ENCODE data around the gene CTNND2. TPM values are rescaled to one million over a fixed set of nuclear protein-coding genes. Genes with fewer than 3 reads are reported as not detected.

The CTNND2 gene
- total and polyA plus RNA-seq, 4 donors = 0.05 to 0.50 (median 0.27) TPM

- Histone ChIP-seq H3K4me1 (ENCODE audit: control insufficient read depth in 4 of 4, insufficient read depth in 4 of 4, low read length in 3 of 4) (no peaks in the 10 kb centered on the region), H3K27me3 (ENCODE audit: control insufficient read depth in 4 of 4, insufficient read depth in 4 of 4, low read length in 3 of 4) (no peaks in the 10 kb centered on the region), H3K4me3 (ENCODE audit: low read depth in 1 of 3, low read length in 3 of 3) (no peak overlapping the region), H3K36me3 (ENCODE audit: control insufficient read depth in 4 of 4, insufficient read depth in 3 of 4, low read depth in 1 of 4, low read length in 3 of 4) (no peaks in the 10 kb centered on the region), H3K27ac (ENCODE audit: low read depth in 1 of 2, low read length in 2 of 2) (no peak overlapping the region), H3K9me3 (ENCODE audit: control insufficient read depth in 4 of 4, low read length in 3 of 4) (no peaks in the 10 kb centered on the region), H3K9ac (ENCODE audit: low read depth in 1 of 2, low read length in 2 of 2) (no peak overlapping the region)
- DNase-seq (ENCODE audit: low spot score) = no peak
- TF ChIP-seq CTCF (IDR thresholded peaks at IDR 0.05; ENCODE audit: low read depth, low read length, missing input control) = no peak
- TF ChIP-seq EGR1 (IDR thresholded peaks at IDR 0.05; ENCODE audit: low read depth in 2 of 2) = no peak
- TF ChIP-seq, protein P1, sequence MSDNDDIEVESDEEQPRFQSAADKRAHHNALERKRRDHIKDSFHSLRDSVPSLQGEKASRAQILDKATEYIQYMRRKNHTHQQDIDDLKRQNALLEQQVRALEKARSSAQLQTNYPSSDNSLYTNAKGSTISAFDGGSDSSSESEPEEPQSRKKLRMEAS (IDR thresholded peaks at IDR 0.05) = no peak
- no peak for TF ChIP-seq RAD21 (IDR thresholded peaks at IDR 0.05)
- TF ChIP-seq GABPA (IDR thresholded peaks at IDR 0.05 in 1 of 2, conservative IDR thresholded peaks at IDR 0.05 in 1 of 2) = no peak
- no peak for TF ChIP-seq FOXA1 (IDR thresholded peaks at IDR 0.05)
- TF ChIP-seq FOXA2 (IDR thresholded peaks at IDR 0.05) = no peak
- no peak for TF ChIP-seq HNF4A (conservative IDR thresholded peaks at IDR 0.05)
- no peak for TF ChIP-seq TAF1 (conservative IDR thresholded peaks at IDR 0.05)
- TF ChIP-seq YY1 (IDR thresholded peaks at IDR 0.05) = no peak
- no peak for TF ChIP-seq ZBTB33 (IDR thresholded peaks at IDR 0.05)
- no peak for TF ChIP-seq NR2F2 (IDR thresholded peaks at IDR 0.05)
- TF ChIP-seq, protein P2, sequence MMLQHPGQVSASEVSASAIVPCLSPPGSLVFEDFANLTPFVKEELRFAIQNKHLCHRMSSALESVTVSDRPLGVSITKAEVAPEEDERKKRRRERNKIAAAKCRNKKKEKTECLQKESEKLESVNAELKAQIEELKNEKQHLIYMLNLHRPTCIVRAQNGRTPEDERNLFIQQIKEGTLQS (IDR thresholded peaks at IDR 0.05) = no peak
- TF ChIP-seq, protein P3, sequence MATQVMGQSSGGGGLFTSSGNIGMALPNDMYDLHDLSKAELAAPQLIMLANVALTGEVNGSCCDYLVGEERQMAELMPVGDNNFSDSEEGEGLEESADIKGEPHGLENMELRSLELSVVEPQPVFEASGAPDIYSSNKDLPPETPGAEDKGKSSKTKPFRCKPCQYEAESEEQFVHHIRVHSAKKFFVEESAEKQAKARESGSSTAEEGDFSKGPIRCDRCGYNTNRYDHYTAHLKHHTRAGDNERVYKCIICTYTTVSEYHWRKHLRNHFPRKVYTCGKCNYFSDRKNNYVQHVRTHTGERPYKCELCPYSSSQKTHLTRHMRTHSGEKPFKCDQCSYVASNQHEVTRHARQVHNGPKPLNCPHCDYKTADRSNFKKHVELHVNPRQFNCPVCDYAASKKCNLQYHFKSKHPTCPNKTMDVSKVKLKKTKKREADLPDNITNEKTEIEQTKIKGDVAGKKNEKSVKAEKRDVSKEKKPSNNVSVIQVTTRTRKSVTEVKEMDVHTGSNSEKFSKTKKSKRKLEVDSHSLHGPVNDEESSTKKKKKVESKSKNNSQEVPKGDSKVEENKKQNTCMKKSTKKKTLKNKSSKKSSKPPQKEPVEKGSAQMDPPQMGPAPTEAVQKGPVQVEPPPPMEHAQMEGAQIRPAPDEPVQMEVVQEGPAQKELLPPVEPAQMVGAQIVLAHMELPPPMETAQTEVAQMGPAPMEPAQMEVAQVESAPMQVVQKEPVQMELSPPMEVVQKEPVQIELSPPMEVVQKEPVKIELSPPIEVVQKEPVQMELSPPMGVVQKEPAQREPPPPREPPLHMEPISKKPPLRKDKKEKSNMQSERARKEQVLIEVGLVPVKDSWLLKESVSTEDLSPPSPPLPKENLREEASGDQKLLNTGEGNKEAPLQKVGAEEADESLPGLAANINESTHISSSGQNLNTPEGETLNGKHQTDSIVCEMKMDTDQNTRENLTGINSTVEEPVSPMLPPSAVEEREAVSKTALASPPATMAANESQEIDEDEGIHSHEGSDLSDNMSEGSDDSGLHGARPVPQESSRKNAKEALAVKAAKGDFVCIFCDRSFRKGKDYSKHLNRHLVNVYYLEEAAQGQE (IDR thresholded peaks at IDR 0.05) = no peak
- no peak for TF ChIP-seq JUND (IDR thresholded peaks at IDR 0.05)
- no peak for TF ChIP-seq HNF4G (IDR thresholded peaks at IDR 0.05)
- no peak for TF ChIP-seq RXRA (IDR thresholded peaks at IDR 0.05)
- WGBS = 87% methylated on average over 2 of the region's 2 CpGs
Observed at GRCh38 chr5:11519236-11519635, 385.0 kb downstream of the CTNND2 start.

DNA sequence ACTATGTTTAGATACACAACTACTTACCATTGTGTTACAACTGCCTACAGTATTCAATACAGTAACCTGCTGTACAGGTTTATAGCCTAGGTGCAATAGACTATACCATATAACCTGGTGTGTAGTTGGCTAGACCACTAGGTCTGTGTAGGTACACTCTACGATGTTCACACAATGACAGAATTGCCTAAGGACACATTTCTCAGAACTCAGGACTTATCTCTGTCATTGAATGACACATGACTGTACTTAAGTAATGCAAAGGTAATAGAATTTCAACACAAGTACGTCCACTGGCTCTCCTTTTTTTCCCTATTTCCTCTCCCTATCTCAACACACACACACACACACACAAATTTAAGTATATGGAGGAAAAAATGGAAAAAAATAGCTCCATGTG is 385.6 kb downstream of the CTNND2 start:
- no peak overlapping the region for H3K4me3 ChIP-seq (ENCODE audit: low read depth in 1 of 3, low read length in 3 of 3)
- no peaks in the 10 kb centered on the region for H3K27me3 ChIP-seq (ENCODE audit: control insufficient read depth in 4 of 4, insufficient read depth in 4 of 4, low read length in 3 of 4)
- 81% methylated on average over 2 of the region's 2 CpGs for WGBS
- no peak overlapping the region for H3K27ac ChIP-seq (ENCODE audit: low read depth in 1 of 2, low read length in 2 of 2)
- no peak overlapping the region for H3K9ac ChIP-seq (ENCODE audit: low read depth in 1 of 2, low read length in 2 of 2)
- DNase-seq (ENCODE audit: low spot score) = no peak
- H3K4me1 ChIP-seq (ENCODE audit: control insufficient read depth in 4 of 4, insufficient read depth in 4 of 4, low read length in 3 of 4) = no peaks in the 10 kb centered on the region
- no peaks in the 10 kb centered on the region for H3K9me3 ChIP-seq (ENCODE audit: control insufficient read depth in 4 of 4, low read length in 3 of 4)
- no peaks in the 10 kb centered on the region for H3K36me3 ChIP-seq (ENCODE audit: control insufficient read depth in 4 of 4, insufficient read depth in 3 of 4, low read depth in 1 of 4, low read length in 3 of 4)
- no peak for TF ChIP-seq CTCF (IDR thresholded peaks at IDR 0.05; ENCODE audit: low read depth, low read length, missing input control)
- no peak for TF ChIP-seq FOXA2 (IDR thresholded peaks at IDR 0.05)
- TF ChIP-seq YY1 (IDR thresholded peaks at IDR 0.05) = no peak
- TF ChIP-seq HNF4A (conservative IDR thresholded peaks at IDR 0.05) = no peak
- no peak for TF ChIP-seq SP1 (IDR thresholded peaks at IDR 0.05)
- no peak for TF ChIP-seq NR2F2 (IDR thresholded peaks at IDR 0.05)
- no peak for TF ChIP-seq GABPA (IDR thresholded peaks at IDR 0.05 in 1 of 2, conservative IDR thresholded peaks at IDR 0.05 in 1 of 2)
- TF ChIP-seq TAF1 (conservative IDR thresholded peaks at IDR 0.05) = no peak
- no peak for TF ChIP-seq HNF4G (IDR thresholded peaks at IDR 0.05)
- no peak for TF ChIP-seq RAD21 (IDR thresholded peaks at IDR 0.05)
- TF ChIP-seq RXRA (IDR thresholded peaks at IDR 0.05) = no peak
- TF ChIP-seq FOXA1 (IDR thresholded peaks at IDR 0.05) = no peak
- TF ChIP-seq, protein P3 (IDR thresholded peaks at IDR 0.05) = no peak
